Ectodermal cell (in vitro differentiated cells): ENCODE measurements around the gene FHL2.

Experiments used
- H3K27ac ChIP-seq: 2 replicates; pipeline ENCODE4 v1.7.0; 2013; ENCODE audit warnings: mild to moderate bottlenecking, low read depth, low read length; ENCODE audit not compliant: insufficient read depth, poor library complexity, severe bottlenecking
- H3K27me3 ChIP-seq: 2 replicates; pipeline ENCODE4 v1.7.0; 2013; ENCODE audit warnings: mild to moderate bottlenecking, low read length; ENCODE audit not compliant: insufficient read depth, control insufficient read depth, poor library complexity, severe bottlenecking
- H3K36me3 ChIP-seq: one replicate; pipeline ENCODE4 v1.7.0; 2013; ENCODE audit warnings: low read length; ENCODE audit not compliant: control insufficient read depth, insufficient read depth
- H3K4me1 ChIP-seq: one replicate; pipeline ENCODE4 v1.7.0; 2013; ENCODE audit warnings: low read length; ENCODE audit not compliant: control insufficient read depth, insufficient read depth
- H3K4me3 ChIP-seq: 2 replicates; pipeline ENCODE4 v1.7.0; 2013; ENCODE audit warnings: low read depth, low read length, control low read depth; ENCODE audit not compliant: insufficient read depth
- H3K9me3 ChIP-seq: 2 replicates; pipeline ENCODE4 v1.7.0; 2013; ENCODE audit warnings: mild to moderate bottlenecking, low read length, moderate library complexity; ENCODE audit not compliant: control insufficient read depth
- WGBS, 2 experiments: methylation state at CpG; one replicate each; pipeline ENCODE4 v1.1.7; 2013; ENCODE audit warnings: missing lambda C conversion rate in 2 of 2; 5-methylcytosine and 5-hydroxymethylcytosine counted together

The FHL2 gene

GRCh38 chr2:105380432-105381100, 18.3 kb downstream of the FHL2 start:
- no peaks in the 10 kb centered on the region for H3K27me3 ChIP-seq
- no peaks in the 10 kb centered on the region for H3K4me1 ChIP-seq
- no peak overlapping the region for H3K27ac ChIP-seq
- 95% methylated on average over 8 to 9 of the region's 9 CpGs for WGBS, 2 experiments
- peaks cover 4% of the 10 kb centered on the region for H3K36me3 ChIP-seq
- H3K9me3 ChIP-seq: no peaks in the 10 kb centered on the region
- no peak overlapping the region for H3K4me3 ChIP-seq

GRCh38 chr2:105379741-105380186, 19.1 kb downstream of the FHL2 start:
- Histone ChIP-seq H3K36me3 (no peaks in the 10 kb centered on the region), H3K27me3 (no peaks in the 10 kb centered on the region), H3K4me1 (no peaks in the 10 kb centered on the region), H3K9me3 (no peaks in the 10 kb centered on the region), H3K27ac (no peak overlapping the region), H3K4me3 (no peak overlapping the region)
- WGBS, 2 experiments: 93 to 96% methylated on average over 7 of the region's 7 CpGs

GRCh38 chr2:105378921-105379383, 19.9 kb downstream of the FHL2 start:
- no peak overlapping the region for H3K27ac ChIP-seq
- H3K27me3 ChIP-seq: no peaks in the 10 kb centered on the region
- WGBS, 2 experiments: 92 to 94% methylated on average over 4 of the region's 4 CpGs
- H3K4me3 ChIP-seq: no peak overlapping the region
- no peaks in the 10 kb centered on the region for H3K9me3 ChIP-seq
- H3K36me3 ChIP-seq: no peaks in the 10 kb centered on the region
- no peaks in the 10 kb centered on the region for H3K4me1 ChIP-seq

DNA sequence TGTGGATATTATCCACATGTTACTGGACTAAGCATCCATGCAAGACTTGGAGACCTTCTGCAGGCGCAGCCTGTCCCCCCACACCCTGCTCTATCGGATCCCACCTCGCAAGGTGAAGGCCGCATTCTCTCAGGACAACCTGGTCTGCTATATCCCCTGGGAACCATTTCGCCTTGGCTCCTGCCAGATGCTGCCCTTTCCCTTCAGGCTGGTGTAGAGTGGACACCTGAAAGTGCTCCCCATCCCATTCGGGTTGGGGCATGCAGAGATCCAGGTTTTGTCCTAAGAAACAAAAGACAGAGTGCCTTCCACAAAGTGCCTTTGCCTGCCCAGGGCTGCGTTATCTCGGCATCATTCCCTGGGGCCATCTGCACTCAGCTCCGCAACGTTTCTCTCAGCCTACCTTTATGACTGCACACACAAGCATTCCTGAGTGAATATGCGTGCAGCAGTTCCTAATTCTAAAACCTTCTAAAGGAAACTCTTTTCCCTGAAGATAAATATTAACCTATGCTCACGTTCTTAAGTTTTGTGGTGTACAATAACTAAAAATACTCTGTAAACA, 20.5 kb downstream of the FHL2 start:
- WGBS, 2 experiments: 90% methylated on average over 12 of the region's 12 CpGs
- H3K36me3 ChIP-seq: no peaks in the 10 kb centered on the region
- no peak overlapping the region for H3K4me3 ChIP-seq

GRCh38 chr2:105377871-105378270, 21.0 kb downstream of the FHL2 start:
- Histone ChIP-seq H3K9me3 (no peaks in the 10 kb centered on the region), H3K4me1 (no peaks in the 10 kb centered on the region), H3K36me3 (no peaks in the 10 kb centered on the region), H3K27ac (no peak overlapping the region), H3K4me3 (no peak overlapping the region), H3K27me3 (no peaks in the 10 kb centered on the region)
- WGBS, 2 experiments: 89 to 91% methylated on average over 3 of the region's 3 CpGs

More for the DNA sequence above, 20.5 kb downstream of the FHL2 start:
- H3K27me3 ChIP-seq: no peaks in the 10 kb centered on the region
- H3K9me3 ChIP-seq: no peaks in the 10 kb centered on the region
- H3K4me1 ChIP-seq: no peaks in the 10 kb centered on the region
- H3K27ac ChIP-seq: no peak overlapping the region

GRCh38 chr2:105376789-105377240, 22.0 kb downstream of the FHL2 start:
- WGBS, 2 experiments: 92 to 97% methylated on average over 4 to 5 of the region's 5 CpGs
- Histone ChIP-seq H3K4me1 (no peaks in the 10 kb centered on the region), H3K4me3 (no peak overlapping the region), H3K27ac (no peak overlapping the region), H3K9me3 (no peaks in the 10 kb centered on the region), H3K27me3 (no peaks in the 10 kb centered on the region), H3K36me3 (no peaks in the 10 kb centered on the region)

DNA sequence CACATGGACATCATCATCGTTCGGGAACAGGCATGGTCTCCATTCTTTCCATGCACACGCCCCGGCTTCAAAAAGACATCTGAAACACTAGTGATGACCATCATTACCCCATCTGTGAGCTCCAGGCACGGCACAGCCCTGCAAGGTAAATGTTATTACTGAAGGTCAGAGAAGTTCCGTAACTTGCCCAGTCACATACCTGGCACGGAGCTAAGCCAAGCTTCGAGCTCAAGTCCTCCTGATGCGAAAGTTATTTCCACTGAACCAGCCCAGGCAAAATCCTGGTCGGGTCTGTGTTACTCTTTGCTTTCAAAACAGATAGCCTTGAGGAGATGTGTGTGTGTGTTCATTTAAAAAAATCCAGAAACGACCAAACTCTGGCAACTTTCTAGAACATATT, 22.8 kb downstream of the FHL2 start:
- Histone ChIP-seq H3K4me1 (no peaks in the 10 kb centered on the region), H3K36me3 (no peaks in the 10 kb centered on the region), H3K27ac (no peak overlapping the region), H3K4me3 (no peak overlapping the region), H3K27me3 (no peaks in the 10 kb centered on the region), H3K9me3 (no peaks in the 10 kb centered on the region)
- WGBS, 2 experiments: 95% methylated on average over 10 to 11 of the region's 11 CpGs

DNA sequence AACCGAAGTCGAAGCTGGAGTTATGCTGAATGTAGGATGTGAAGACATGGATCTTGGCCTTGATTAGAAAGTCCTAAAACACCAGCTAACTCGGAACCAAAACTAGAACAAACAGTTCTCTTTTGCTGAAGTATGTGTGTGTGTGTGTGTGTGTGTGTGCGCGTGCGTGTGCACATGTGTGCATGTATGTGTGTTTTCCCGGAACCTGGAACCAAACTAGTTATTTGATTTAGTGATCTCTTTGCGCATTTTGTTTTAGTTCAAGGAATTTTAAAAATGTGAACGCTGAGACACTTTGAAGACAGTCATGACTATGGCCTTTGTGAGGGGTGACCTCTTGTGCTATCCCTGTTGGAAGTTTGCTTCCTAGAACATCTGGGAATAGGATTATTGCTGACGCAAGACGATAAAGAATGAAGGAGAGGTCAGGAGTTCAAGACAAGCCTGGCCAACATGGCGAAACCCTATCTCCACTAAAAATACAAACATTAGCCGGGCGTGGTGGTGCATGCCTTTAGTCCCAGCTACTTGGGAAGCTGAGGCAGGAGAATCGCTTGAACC, 23.8 kb downstream of the FHL2 start:
- no peaks in the 10 kb centered on the region for H3K4me1 ChIP-seq
- H3K27ac ChIP-seq: no peak overlapping the region
- H3K36me3 ChIP-seq: no peaks in the 10 kb centered on the region
- 93% methylated on average over 15 of the region's 15 CpGs for WGBS, 2 experiments
- H3K4me3 ChIP-seq: no peak overlapping the region
- H3K9me3 ChIP-seq: no peaks in the 10 kb centered on the region
- no peaks in the 10 kb centered on the region for H3K27me3 ChIP-seq

GRCh38 chr2:105373895-105374401, 24.9 kb downstream of the FHL2 start:
- WGBS, 2 experiments: 91 to 95% methylated on average over 9 of the region's 9 CpGs
- Histone ChIP-seq H3K4me3 (no peak overlapping the region), H3K27me3 (no peaks in the 10 kb centered on the region), H3K27ac (no peak overlapping the region), H3K36me3 (no peaks in the 10 kb centered on the region), H3K9me3 (no peaks in the 10 kb centered on the region), H3K4me1 (no peaks in the 10 kb centered on the region)

- H3K4me1 ChIP-seq: no peaks in the 10 kb centered on the region
- H3K36me3 ChIP-seq: no peaks in the 10 kb centered on the region
- 94 to 96% methylated on average over 9 of the region's 9 CpGs for WGBS, 2 experiments
- H3K9me3 ChIP-seq: no peaks in the 10 kb centered on the region
- H3K27ac ChIP-seq: no peak overlapping the region
- H3K4me3 ChIP-seq: no peak overlapping the region
- H3K27me3 ChIP-seq: no peaks in the 10 kb centered on the region
These were observed 25.5 kb downstream of the FHL2 start for GRCh38 chr2:105373344-105373781.
